K562 (cell line): ENCODE measurements around the gene MRNIP. TPM values are rescaled to one million over a fixed set of nuclear protein-coding genes. Genes with fewer than 3 reads are reported as not detected.

Source experiments
- CBFB ChIP-seq: sonication (generic); formaldehyde crosslinking; IDR thresholded peaks from 2 replicates; pipeline ENCODE4 v1.4.0; 2020; ENCODE audit warnings: mild to moderate bottlenecking, missing genetic modification reagents
- CXXC5 ChIP-seq: fragments of 250-450 bp; sonication (Bioruptor Pico); IDR thresholded peaks from 2 replicates; pipeline ENCODE4 v1.8.0; 2022; ENCODE audit warnings: inconsistent platforms, mild to moderate bottlenecking, moderate library complexity
- FOXA1 ChIP-seq: fragments of 450-650 bp; IDR thresholded peaks from 2 replicates; pipeline ENCODE4 v1.6.1; 2016; ENCODE audit warnings: mild to moderate bottlenecking, borderline replicate concordance
- HNRNPUL1 ChIP-seq: fragments of 200-400 bp; formaldehyde crosslinking; IDR thresholded peaks from 2 replicates; pipeline ENCODE4 v1.6.1; 2017; ENCODE audit warnings: low read length
- HSF4 ChIP-seq: fragments of 250-450 bp; sonication (Bioruptor Pico); IDR thresholded peaks from 2 replicates; pipeline ENCODE4 v2.1.2; 2022; ENCODE audit warnings: mild to moderate bottlenecking, moderate library complexity, borderline replicate concordance
- POLR2AphosphoS5 ChIP-seq: IDR thresholded peaks from 2 replicates; pipeline ENCODE4 v1.6.1; 2011; ENCODE audit warnings: mild to moderate bottlenecking, low read depth, low read length, moderate library complexity; ENCODE audit not compliant: control insufficient read depth, insufficient read depth
- PTTG1 ChIP-seq: fragments of 450-650 bp; IDR thresholded peaks from 2 replicates; pipeline ENCODE4 v1.6.1; 2016; ENCODE audit warnings: low read depth, mild to moderate bottlenecking, missing genetic modification characterization, missing compliant biosample characterization
- RBFOX2 ChIP-seq: fragments of 200-400 bp; formaldehyde crosslinking; IDR thresholded peaks from 2 replicates; pipeline ENCODE4 v1.6.1; 2017; ENCODE audit warnings: low read depth, mild to moderate bottlenecking, low read length, moderate library complexity
- RNF2 ChIP-seq: sonication (generic); IDR thresholded peaks from 2 replicates; pipeline ENCODE4 v1.6.1; 2016
- SMAD3 ChIP-seq: fragments of 450-650 bp; formaldehyde crosslinking; conservative IDR thresholded peaks from 2 replicates; pipeline ENCODE4 v1.4.0; 2020; ENCODE audit warnings: mild to moderate bottlenecking
- ZFP1 ChIP-seq: fragments of 450-650 bp; formaldehyde crosslinking; IDR thresholded peaks from 2 replicates; pipeline ENCODE4 v1.4.0; 2020; ENCODE audit warnings: mild to moderate bottlenecking, mixed read lengths
- ZNF121 ChIP-seq: sonication (generic); formaldehyde crosslinking; conservative IDR thresholded peaks from 2 replicates; pipeline ENCODE4 v1.8.0; 2022; ENCODE audit warnings: missing genetic modification reagents
- ZSCAN32 ChIP-seq: fragments of 450-650 bp; formaldehyde crosslinking; IDR thresholded peaks from 2 replicates; pipeline ENCODE4 v1.4.0; 2020; ENCODE audit warnings: mild to moderate bottlenecking, moderate library complexity
- polyA plus RNA-seq, 8 experiments: library from polyadenylated mRNA; depleted of rRNA in 4 of 8; stranded (reverse) in 5 of 8; unstranded in 3 of 8; fragments of >200 nt; fragmentation: Nextera tagmentation in 2 of 8; fragmentation: Illumina TruSeq in 1 of 8; extraction: Ambion mirVana in 2 of 8; extraction: Trizol in 1 of 8; gene quantifications; 2 replicates each; pipeline versions ENCODE4 v1.2.1 to v1.2.3, GENCODE V29; 2011 to 2014; ENCODE audit warnings: inconsistent platforms in 1 of 8, missing spikeins in 1 of 8
- total RNA-seq, 7 experiments: library from RNA; depleted of rRNA in 6 of 7; stranded (reverse); fragments of >200 nt in 6 of 7; fragmentation: Illumina TruSeq in 2 of 7; extraction: Trizol in 2 of 7; gene quantifications; 2 replicates each; pipeline versions ENCODE4 v1.2.1 to v1.2.3, GENCODE V29; 2011 to 2021; ENCODE audit warnings: low replicate concordance in 1 of 7
- TF ChIP-seq, protein P1 (sequence below): fragments of 250-450 bp; sonication (Bioruptor Pico); IDR thresholded peaks from 2 replicates; pipeline ENCODE4 v1.9.0; 2021; ENCODE audit warnings: mild to moderate bottlenecking, inconsistent platforms
- TF ChIP-seq, protein P2 (sequence below): fragments of 450-650 bp; formaldehyde crosslinking; IDR thresholded peaks from 2 replicates; pipeline ENCODE4 v1.4.0; 2020; ENCODE audit warnings: mild to moderate bottlenecking, moderate library complexity
- TF ChIP-seq, protein P3 (sequence below): fragments of 200-800 bp; sonication (Bioruptor generic); IDR thresholded peaks from 2 replicates; pipeline ENCODE4 v1.6.1; 2016; ENCODE audit warnings: missing genetic modification characterization, missing compliant biosample characterization
- TF ChIP-seq, protein P4 (sequence below): sonication (generic); formaldehyde crosslinking; IDR thresholded peaks from 2 replicates; pipeline ENCODE4 v1.8.0; 2022; ENCODE audit warnings: mild to moderate bottlenecking, missing genetic modification reagents, borderline replicate concordance

The MRNIP gene
- total and polyA plus RNA-seq, 9 of the 15 experiments (the other 6 are each of a cell fraction or from before 2014, with no cell fraction given) = 3.6 to 39.0 (median 16.8) TPM

DNA sequence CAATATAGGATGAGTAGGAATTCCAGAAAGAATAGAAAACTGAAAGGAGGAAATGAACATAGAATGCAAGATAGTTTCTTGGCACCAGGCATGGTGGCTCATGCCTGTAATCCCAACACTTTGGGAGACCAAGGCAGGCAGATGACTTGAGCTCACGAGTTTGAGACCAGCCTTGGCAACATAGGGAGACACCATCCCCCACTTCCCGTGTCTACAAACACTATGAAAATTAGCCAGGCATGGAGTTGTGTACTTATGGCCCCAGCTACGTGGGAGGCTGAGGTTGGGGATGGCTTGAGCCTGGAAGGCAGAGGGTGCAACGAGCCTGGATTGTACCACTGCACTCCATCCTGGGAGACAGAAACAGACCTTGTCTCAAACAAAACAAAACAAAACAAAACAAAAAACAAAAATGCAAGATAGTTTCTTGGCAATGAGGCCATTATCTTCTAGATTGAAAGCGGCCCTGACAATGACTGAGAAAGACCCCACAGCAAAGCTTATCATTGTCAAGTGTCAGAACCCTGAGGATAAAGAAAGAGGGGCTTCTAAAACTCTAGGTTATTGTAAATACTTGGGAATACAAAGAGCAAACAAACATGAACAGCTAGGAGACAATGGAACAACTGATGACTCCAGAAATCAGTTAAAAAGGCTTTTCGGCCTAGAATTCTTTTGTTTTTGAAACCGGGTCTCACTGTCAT, 28.7 kb downstream of the MRNIP start (continued):
- TF ChIP-seq, protein P1, sequence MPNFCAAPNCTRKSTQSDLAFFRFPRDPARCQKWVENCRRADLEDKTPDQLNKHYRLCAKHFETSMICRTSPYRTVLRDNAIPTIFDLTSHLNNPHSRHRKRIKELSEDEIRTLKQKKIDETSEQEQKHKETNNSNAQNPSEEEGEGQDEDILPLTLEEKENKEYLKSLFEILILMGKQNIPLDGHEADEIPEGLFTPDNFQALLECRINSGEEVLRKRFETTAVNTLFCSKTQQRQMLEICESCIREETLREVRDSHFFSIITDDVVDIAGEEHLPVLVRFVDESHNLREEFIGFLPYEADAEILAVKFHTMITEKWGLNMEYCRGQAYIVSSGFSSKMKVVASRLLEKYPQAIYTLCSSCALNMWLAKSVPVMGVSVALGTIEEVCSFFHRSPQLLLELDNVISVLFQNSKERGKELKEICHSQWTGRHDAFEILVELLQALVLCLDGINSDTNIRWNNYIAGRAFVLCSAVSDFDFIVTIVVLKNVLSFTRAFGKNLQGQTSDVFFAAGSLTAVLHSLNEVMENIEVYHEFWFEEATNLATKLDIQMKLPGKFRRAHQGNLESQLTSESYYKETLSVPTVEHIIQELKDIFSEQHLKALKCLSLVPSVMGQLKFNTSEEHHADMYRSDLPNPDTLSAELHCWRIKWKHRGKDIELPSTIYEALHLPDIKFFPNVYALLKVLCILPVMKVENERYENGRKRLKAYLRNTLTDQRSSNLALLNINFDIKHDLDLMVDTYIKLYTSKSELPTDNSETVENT (CRISPR knock-in tag) = no peak
- no peak for TF ChIP-seq SMAD3
- TF ChIP-seq RNF2 = no peak
- TF ChIP-seq HNRNPUL1 = no peak
- no peak for TF ChIP-seq ZSCAN32 (CRISPR knock-in tag)
- TF ChIP-seq RBFOX2 = peak; percentile 41; the same call in 1 of the 2 replicates
- no peak for TF ChIP-seq FOXA1
- TF ChIP-seq CBFB (CRISPR knock-in tag) = no peak
- TF ChIP-seq, protein P2, sequence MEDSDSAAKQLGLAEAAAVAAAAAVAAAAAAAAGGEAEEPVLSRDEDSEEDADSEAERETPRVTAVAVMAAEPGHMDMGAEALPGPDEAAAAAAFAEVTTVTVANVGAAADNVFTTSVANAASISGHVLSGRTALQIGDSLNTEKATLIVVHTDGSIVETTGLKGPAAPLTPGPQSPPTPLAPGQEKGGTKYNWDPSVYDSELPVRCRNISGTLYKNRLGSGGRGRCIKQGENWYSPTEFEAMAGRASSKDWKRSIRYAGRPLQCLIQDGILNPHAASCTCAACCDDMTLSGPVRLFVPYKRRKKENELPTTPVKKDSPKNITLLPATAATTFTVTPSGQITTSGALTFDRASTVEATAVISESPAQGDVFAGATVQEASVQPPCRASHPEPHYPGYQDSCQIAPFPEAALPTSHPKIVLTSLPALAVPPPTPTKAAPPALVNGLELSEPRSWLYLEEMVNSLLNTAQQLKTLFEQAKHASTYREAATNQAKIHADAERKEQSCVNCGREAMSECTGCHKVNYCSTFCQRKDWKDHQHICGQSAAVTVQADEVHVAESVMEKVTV (CRISPR knock-in tag) = no peak
- no peak for TF ChIP-seq CXXC5 (CRISPR knock-in tag)
- TF ChIP-seq POLR2AphosphoS5 = 0 out of 2 replicates have a peak, but pooled peaks have one; percentile 16
- no peak for TF ChIP-seq ZFP1 (CRISPR knock-in tag)
- no peak for TF ChIP-seq ZNF121 (CRISPR knock-in tag)
- TF ChIP-seq, protein P3, sequence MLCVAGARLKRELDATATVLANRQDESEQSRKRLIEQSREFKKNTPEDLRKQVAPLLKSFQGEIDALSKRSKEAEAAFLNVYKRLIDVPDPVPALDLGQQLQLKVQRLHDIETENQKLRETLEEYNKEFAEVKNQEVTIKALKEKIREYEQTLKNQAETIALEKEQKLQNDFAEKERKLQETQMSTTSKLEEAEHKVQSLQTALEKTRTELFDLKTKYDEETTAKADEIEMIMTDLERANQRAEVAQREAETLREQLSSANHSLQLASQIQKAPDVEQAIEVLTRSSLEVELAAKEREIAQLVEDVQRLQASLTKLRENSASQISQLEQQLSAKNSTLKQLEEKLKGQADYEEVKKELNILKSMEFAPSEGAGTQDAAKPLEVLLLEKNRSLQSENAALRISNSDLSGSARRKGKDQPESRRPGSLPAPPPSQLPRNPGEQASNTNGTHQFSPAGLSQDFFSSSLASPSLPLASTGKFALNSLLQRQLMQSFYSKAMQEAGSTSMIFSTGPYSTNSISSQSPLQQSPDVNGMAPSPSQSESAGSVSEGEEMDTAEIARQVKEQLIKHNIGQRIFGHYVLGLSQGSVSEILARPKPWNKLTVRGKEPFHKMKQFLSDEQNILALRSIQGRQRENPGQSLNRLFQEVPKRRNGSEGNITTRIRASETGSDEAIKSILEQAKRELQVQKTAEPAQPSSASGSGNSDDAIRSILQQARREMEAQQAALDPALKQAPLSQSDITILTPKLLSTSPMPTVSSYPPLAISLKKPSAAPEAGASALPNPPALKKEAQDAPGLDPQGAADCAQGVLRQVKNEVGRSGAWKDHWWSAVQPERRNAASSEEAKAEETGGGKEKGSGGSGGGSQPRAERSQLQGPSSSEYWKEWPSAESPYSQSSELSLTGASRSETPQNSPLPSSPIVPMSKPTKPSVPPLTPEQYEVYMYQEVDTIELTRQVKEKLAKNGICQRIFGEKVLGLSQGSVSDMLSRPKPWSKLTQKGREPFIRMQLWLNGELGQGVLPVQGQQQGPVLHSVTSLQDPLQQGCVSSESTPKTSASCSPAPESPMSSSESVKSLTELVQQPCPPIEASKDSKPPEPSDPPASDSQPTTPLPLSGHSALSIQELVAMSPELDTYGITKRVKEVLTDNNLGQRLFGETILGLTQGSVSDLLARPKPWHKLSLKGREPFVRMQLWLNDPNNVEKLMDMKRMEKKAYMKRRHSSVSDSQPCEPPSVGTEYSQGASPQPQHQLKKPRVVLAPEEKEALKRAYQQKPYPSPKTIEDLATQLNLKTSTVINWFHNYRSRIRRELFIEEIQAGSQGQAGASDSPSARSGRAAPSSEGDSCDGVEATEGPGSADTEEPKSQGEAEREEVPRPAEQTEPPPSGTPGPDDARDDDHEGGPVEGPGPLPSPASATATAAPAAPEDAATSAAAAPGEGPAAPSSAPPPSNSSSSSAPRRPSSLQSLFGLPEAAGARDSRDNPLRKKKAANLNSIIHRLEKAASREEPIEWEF (CRISPR knock-in tag) = no peak
- TF ChIP-seq HSF4 = no peak
- TF ChIP-seq, protein P4, sequence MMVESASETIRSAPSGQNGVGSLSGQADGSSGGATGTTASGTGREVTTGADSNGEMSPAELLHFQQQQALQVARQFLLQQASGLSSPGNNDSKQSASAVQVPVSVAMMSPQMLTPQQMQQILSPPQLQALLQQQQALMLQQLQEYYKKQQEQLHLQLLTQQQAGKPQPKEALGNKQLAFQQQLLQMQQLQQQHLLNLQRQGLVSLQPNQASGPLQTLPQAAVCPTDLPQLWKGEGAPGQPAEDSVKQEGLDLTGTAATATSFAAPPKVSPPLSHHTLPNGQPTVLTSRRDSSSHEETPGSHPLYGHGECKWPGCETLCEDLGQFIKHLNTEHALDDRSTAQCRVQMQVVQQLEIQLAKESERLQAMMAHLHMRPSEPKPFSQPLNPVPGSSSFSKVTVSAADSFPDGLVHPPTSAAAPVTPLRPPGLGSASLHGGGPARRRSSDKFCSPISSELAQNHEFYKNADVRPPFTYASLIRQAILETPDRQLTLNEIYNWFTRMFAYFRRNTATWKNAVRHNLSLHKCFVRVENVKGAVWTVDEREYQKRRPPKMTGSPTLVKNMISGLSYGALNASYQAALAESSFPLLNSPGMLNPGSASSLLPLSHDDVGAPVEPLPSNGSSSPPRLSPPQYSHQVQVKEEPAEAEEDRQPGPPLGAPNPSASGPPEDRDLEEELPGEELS (CRISPR knock-in tag) = no peak
- no peak for TF ChIP-seq PTTG1 (tag)
